AG09309 (cell line): ENCODE measurements around the gene PRKG1.
"Not testable (repeated sequence)": the region's sequence is repeated elsewhere in the genome, so short reads cannot be mapped to it uniquely, and the experiment has no call there.

Experiments used
- DNase-seq: peaks from one replicate; pipeline ENCODE4 v3.0.0-alpha.2; 2010; ENCODE audit warnings: low read depth
- H3K4me3 ChIP-seq: 2 replicates; pipeline ENCODE4 v1.5.1; 2011; ENCODE audit warnings: mild to moderate bottlenecking, low read depth, low read length, moderate library complexity; ENCODE audit not compliant: control insufficient read depth
- TF ChIP-seq, protein P1 (sequence below): IDR thresholded peaks from 2 replicates; pipeline ENCODE4 v1.5.1; 2011; ENCODE audit warnings: mild to moderate bottlenecking, low read depth, low read length, inconsistent platforms; ENCODE audit not compliant: insufficient read depth, control insufficient read depth; ENCODE audit errors: missing control alignments

Gene PRKG1

DNA sequence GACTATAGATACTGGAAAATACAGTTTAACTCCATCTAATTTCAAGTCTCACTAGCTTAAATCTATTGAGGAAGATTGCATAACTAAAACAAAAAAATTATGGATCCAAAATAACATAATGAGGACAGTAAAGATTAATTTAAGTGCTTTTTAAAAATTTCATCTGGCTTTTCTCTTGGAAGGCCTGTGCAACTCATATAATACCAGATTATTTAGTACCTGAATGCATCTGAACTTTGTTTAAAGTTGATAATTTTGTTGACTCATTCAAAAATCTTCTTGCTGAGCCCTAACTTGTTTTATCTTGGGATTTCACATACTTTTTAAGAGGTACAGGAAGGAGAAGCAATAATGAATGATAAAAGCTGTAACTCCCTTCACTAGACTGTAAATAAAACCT, 478.6 kb downstream of the PRKG1 start:
- TF ChIP-seq, protein P1, sequence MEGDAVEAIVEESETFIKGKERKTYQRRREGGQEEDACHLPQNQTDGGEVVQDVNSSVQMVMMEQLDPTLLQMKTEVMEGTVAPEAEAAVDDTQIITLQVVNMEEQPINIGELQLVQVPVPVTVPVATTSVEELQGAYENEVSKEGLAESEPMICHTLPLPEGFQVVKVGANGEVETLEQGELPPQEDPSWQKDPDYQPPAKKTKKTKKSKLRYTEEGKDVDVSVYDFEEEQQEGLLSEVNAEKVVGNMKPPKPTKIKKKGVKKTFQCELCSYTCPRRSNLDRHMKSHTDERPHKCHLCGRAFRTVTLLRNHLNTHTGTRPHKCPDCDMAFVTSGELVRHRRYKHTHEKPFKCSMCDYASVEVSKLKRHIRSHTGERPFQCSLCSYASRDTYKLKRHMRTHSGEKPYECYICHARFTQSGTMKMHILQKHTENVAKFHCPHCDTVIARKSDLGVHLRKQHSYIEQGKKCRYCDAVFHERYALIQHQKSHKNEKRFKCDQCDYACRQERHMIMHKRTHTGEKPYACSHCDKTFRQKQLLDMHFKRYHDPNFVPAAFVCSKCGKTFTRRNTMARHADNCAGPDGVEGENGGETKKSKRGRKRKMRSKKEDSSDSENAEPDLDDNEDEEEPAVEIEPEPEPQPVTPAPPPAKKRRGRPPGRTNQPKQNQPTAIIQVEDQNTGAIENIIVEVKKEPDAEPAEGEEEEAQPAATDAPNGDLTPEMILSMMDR: no peak
- no peak for DNase-seq
- no peak overlapping the region for H3K4me3 ChIP-seq

DNA sequence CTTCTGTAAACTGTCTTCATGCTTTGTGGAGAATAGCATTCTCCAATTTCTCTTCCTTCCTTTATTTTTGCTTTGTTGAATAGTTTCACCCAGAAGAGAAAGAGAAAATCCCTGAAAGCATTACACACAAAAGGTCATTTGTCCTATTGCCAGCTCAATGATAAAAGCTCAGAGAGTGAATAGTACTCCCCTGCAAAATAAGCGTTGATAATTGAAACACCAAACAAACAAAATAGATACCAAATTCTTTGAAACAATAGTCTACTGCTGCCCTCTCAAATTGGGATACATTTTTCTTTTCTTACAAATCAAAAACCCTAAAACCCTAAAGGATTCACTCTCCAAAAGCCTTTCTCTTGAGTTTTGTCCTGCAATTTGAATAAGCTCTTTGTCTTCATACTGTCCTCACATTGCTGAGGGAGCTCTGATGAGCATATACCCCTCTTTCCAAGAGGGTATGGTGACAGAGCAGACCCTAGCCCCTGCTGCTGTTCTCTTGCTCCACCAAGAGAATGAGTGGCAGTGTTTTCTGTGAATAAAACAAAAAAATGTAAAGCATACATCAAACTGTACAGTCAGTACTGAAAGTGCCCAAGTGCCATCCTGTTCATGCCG, 490.7 kb downstream of the PRKG1 start:
- H3K4me3 ChIP-seq: no peak overlapping the region
- DNase-seq: no peak
- TF ChIP-seq, protein P1: no peak

DNA sequence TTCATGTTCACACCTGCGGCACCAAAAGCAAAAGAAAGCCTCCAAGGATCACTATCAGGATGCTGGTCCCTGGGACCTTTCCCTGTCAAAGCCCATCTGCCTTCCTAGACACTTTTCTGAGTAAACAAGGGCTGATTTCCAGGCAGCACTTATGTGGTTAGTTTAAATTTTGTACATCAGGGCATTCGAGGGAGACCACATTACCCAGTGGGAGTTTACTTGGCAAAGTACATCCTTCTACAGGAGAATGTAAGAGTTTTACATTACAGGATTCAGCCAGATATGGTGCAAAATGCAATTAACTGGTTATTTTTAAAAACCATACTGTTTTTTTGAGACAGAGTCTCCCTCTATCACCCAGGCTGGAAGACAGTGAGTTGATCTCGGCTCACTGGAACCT, 493.0 kb downstream of the PRKG1 start:
- no peak overlapping the region for H3K4me3 ChIP-seq
- TF ChIP-seq, protein P1: no peak
- DNase-seq: no peak

DNA sequence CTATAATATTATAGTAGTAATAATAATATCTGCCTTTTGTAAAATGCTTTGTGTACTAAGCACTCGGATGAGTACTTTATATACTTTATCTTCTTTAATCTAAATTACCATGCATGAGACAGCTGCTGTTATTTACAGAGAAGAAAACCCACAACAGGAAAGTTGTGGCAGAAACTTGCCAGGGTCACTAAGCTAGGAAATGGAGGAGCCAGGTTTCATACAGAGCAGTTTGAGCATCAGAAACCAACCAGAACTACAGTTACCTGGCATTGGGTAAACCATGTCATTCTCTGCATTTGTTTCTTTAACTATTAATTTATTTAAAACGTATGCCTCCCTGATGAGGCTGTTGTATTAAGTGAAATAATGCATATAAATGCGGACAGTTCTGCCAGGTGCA, 495.2 kb downstream of the PRKG1 start:
- DNase-seq: no peak
- TF ChIP-seq, protein P1: no peak
- no peak overlapping the region for H3K4me3 ChIP-seq

DNA sequence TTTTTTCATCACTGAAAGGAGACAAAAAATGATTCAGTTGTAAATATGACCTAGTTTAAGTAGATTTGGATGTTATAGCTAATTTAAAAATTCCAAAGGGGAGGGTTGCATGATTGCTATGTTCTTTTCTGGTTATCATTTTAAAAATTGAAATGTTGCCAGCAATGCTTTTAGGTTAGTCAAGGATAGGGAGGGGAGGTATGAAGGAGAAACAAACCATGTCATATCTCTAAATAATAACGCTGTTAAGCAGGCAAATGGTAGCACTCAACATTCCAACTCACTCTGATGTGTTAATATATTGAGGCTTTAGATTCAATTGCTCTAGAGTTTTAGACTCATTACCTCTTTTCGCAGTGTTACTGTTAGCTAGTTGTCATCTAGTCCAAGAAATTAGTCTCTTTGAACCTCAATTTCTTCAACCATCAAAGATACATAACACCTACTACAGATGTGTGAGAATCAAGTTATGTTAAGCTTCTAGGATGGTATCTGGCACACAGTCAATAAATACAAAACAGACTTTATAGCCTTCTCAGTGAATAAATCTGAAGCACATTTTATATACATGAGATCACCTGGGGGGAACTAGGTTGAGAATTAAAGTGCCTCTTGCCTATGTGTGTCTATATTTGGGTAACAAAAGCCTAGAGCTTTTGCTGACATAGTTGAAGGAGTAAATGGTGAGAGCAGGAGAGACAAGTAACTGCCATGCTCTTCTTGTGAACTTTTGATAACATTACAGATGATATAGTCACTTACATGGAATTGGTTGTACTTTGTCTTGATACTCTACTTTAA, 500.2 kb downstream of the PRKG1 start:
- TF ChIP-seq, protein P1: no peak
- DNase-seq: no peak
- H3K4me3 ChIP-seq: no peak overlapping the region

DNA sequence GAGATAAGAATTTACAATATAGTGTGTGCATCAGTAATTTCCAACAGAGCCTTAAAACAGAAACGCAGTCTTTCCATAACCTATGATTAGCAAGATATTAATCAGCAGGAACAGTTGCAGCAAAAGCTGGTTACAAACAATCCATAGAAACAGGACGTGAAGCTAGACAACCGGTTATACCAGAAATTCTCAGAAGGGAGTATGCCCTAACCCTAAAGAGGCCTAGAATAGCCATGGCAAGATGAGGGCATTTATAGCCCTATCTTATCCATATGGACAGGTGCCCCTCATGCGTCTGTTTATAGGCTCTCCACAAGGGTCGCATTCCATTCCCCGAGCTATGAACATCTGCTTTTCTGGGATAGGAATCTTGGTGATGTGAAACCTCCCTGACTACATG, 506.9 kb downstream of the PRKG1 start:
- H3K4me3 ChIP-seq, DNase-seq: not testable (repeated sequence)

DNA sequence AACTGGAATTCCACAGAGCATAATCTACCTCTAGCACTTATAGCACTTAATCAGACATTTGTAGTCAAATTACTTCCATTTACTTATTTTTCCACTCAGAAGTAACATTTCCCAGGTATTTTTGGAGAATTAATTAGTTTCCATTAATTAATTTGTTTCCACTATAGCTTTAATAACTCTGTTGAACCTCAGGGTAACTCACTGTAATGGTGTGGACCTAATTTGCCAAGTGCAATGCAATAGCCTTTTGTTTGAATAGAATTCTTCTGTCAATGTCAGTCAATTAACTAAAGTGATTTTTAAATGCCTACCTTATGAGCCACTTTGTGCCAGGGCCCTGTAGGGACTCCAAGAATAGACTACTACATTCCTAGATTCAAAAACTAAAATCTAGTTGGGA, 509.7 kb downstream of the PRKG1 start:
- DNase-seq: no peak
- H3K4me3 ChIP-seq: no peak overlapping the region
- TF ChIP-seq, protein P1: no peak
